ENCODE results near the gene TLR4.
A peak's percentile ranks its signal among the peaks of the same experiment; 100 is the strongest.

Gene TLR4

DNA sequence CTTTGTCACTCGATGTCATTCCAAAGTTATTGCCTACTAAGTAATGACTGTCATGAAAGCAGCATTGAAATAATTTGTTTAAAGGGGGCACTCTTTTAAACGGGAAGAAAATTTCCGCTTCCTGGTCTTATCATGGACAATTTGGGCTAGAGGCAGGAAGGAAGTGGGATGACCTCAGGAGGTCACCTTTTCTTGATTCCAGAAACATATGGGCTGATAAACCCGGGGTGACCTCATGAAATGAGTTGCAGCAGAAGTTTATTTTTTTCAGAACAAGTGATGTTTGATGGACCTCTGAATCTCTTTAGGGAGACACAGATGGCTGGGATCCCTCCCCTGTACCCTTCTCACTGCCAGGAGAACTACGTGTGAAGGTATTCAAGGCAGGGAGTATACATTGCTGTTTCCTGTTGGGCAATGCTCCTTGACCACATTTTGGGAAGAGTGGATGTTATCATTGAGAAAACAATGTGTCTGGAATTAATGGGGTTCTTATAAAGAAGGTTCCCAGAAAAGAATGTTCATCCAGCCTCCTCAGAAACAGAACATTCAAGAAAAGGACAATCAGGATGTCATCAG is 11.3 kb downstream of the TLR4 start:
- DNase-seq (ENCODE audit: low spot score) = no peak

DNA sequence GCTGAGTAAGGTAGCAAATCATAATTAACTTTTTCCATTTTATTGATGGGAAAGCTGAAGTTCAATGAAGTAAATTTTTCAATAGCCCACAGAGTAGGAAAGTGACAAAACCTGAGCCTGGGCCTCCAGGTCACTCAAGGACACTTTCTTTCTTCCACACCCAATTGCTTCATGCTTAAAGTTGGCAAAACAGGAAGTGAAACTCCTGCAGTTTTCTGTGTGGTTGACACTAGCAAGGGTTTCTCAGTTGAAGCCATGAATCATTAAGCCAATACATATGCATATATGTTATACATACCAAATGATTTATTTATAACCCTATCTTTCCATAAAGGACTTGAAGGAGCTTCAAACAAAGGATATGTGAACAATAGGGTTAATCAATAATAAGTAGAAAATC is 13.9 kb downstream of the TLR4 start:
- DNase-seq (ENCODE audit: low spot score) = peak; percentile 15

- DNase-seq (ENCODE audit: low spot score) = no peak
Measured at GRCh38 chr9:117718701-117719100, 14.5 kb downstream of the TLR4 start.

- no peak for DNase-seq (ENCODE audit: low spot score)
Measured at GRCh38 chr9:117719161-117719920, 15.1 kb downstream of the TLR4 start.

GRCh38 chr9:117720066-117720465 is 15.9 kb downstream of the TLR4 start:
- DNase-seq (ENCODE audit: low spot score) = no peak

DNA sequence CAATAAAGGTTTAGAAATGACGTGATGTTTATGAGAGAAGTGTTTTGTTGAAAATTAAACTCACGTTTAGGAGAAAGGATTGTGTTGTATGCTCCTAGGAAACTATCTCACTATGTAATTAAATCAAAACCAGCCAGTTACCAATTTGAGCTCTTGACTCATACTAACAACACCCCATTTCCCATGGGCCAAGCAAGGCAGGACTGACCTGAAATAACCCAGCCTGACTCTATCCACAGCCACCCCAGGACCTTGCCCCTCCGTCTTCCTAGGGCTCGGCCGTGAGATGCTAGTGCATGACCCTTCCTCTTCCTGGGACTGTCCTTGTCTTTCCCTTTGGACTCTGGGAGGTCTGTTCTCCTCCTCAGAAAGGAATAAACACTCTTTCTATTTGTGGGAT is 16.4 kb downstream of the TLR4 start:
- DNase-seq (ENCODE audit: low spot score) = no peak

GRCh38 chr9:117720987-117721386 is 16.8 kb downstream of the TLR4 start:
- no peak for DNase-seq (ENCODE audit: low spot score)

DNA sequence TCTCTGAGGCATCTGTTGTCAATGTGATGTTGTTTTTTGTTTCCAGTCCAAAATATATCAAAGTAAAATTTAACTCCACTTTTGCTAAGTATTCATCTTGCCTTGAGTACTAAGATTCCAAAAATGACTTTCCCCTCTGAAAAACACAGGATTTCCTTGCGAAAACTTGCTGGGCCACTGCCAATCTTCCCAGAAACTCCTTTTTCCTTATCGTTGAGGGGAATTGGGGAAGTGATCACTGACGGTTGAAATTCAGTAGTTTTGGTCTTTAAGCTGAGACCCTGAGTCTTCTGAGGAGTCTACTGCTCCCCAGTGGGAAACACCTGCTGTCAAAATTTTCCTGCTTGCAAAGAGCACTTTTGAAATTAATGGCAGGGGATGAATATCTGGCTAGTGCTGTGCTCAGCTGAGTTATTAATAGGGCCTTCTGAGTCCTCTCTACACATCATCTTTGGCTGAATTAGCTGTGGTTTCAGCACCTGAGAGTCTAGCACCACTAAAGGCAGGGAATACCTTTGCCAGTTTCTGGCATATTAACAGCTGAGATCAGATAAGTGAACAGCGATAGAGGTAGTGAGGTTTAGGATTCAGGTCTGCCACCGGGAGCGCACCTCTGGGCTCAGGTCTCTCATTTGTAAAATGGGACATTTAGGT is 18.0 kb downstream of the TLR4 start:
- DNase-seq (ENCODE audit: low spot score) = no peak

- no peak for DNase-seq (ENCODE audit: low spot score)
Measured at GRCh38 chr9:117723986-117724625, 19.9 kb downstream of the TLR4 start.

GRCh38 chr9:117725426-117725887 is 21.3 kb downstream of the TLR4 start:
- DNase-seq (ENCODE audit: low spot score) = no peak

DNA sequence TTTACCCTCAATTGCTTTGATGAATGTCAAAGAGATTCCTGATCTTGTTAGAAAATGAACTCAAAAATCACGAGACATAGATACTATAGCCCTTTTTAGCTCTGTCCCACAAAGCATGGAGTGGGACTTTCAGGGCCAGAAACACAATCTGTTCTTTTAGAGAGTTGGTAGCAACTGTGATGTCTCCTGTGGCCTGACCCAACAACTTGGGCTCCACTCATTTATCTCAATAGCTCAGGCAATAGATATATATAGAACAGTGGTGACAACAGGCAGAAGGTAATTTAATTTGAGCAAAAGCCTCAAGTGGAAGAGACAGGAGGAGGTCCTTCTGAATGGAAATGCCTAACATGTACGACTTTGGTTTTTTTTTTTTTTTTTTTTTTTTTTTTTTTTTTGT is 25.2 kb downstream of the TLR4 start:
- DNase-seq (ENCODE audit: low spot score) = no peak

GRCh38 chr9:117732494-117732893 is 28.3 kb downstream of the TLR4 start:
- DNase-seq (ENCODE audit: low spot score) = no peak

GRCh38 chr9:117733465-117733864 is 29.3 kb downstream of the TLR4 start:
- no peak for DNase-seq (ENCODE audit: low spot score)

DNA sequence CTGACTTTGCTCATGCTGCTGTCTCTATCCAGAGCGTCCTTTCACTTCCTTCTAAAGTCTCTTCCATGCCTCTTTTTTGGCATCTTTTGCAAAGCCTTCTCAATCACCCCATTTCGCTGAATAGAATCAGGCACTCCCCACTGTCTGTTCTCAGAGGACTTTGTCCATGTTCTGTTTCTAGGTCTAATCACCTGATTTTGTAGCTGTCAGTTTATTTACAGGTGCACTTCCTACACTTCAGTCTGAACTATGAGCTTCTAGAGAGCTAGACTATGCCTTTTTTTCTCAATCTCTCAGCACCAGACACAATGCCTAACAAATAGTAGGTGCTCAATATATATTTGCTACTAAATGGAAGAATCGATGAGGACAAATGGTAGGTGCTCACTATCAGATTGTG is 29.9 kb downstream of the TLR4 start:
- DNase-seq (ENCODE audit: low spot score) = no peak

- DNase-seq (ENCODE audit: low spot score) = no peak
Measured at GRCh38 chr9:117734523-117735314, 30.5 kb downstream of the TLR4 start.

DNA sequence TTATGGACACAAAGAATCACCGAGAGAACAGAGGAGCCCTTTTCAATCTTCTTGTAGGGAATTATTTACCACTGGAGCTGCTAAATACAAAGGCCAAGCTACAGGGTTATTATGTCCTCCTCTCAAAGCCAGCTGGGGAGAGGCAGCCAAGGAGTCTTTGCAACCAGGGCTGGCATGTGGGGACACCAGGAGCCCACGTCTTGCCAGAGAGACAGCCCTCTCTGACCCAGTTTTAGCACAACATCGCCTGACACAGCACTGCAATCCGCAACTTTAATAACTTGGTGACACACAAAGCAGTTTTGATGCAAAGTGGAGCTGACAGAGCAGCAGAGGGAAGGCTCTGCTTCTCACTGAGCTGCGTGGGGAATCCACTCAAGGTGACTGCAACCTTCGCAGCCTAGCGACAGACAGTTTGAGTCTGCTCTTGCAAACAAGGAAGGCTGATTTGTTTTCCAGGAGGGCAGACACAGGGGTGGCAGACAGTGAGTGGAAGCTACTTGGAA is 33.6 kb downstream of the TLR4 start:
- DNase-seq (ENCODE audit: low spot score) = no peak

GRCh38 chr9:117739206-117739605 is 35.0 kb downstream of the TLR4 start:
- DNase-seq (ENCODE audit: low spot score) = no peak

DNA sequence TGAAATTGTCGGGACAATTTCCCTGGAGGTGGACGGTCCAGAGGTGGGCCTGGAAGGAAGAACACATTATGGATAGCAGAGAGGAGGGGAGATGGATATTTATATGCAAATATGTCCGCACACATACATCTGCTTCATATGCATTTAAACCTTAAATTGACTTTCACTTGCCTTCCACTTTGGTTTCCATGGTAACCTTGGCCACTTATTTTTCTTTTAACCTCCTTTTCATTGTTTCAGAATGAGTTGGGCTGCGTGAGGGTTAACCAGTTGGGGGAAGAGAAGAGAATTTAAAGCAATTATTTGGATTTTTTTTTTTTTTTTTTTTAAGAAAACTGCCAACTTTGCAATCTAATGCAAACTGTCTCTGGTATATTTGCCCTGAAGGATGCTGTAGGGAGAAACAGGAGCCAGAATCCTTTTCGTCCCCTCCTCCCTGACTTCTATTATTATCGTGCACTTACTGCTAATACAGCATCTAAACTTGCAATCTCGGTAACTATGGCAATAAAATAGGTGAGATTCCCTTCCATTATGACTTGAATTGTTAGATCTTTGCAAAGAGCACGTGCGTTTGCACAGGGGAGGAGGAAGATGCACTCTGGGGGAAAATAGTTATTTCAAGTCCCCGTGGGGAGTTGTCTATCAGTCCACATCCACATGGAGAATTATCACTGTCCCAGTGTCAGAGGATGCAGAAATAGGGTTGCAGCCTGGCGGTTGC is 35.6 kb downstream of the TLR4 start:
- DNase-seq (ENCODE audit: low spot score) = no peak

- DNase-seq (ENCODE audit: low spot score) = no peak
Measured at GRCh38 chr9:117742131-117742530, 37.9 kb downstream of the TLR4 start.

- no peak for DNase-seq (ENCODE audit: low spot score)
Measured at GRCh38 chr9:117744369-117744768, 40.2 kb downstream of the TLR4 start.

- DNase-seq (ENCODE audit: low spot score) = no peak
Measured at GRCh38 chr9:117744856-117745389, 40.7 kb downstream of the TLR4 start.

Data from CD4-positive, alpha-beta T cell treated with Interleukin-2 at 100 ng/mL for 4 hours (primary cell).